ENCODE data around the gene SRGN. TPM values are rescaled to one million over a fixed set of nuclear protein-coding genes. Genes with fewer than 3 reads are reported as not detected.

Gene SRGN
- total and polyA plus RNA-seq, 2 of the 8 experiments (the other 6 are each of a cell fraction or from before 2014, with no cell fraction given) = 0.06 TPM; not detected in 1

DNA sequence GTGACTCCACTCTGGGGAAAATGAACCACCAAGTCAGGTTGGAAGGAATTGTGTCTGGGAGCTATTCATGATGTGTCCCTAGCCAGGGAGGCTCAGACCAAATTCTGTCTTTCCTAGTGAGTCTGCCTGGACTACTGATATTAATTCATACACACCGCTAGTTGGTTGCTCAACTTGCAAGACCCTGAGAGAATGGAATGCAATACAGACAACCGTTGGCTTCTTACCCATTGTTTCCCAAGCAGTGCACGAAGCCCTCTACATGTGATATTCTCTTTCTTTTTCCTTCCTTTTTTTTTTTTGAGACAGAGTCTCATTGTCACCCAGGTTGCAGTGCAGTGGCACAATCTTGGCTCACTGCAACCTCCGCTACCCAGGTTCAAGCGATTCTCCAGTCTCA lies 19.4 kb upstream of the SRGN start (continued):
- TF ChIP-seq, protein P1, sequence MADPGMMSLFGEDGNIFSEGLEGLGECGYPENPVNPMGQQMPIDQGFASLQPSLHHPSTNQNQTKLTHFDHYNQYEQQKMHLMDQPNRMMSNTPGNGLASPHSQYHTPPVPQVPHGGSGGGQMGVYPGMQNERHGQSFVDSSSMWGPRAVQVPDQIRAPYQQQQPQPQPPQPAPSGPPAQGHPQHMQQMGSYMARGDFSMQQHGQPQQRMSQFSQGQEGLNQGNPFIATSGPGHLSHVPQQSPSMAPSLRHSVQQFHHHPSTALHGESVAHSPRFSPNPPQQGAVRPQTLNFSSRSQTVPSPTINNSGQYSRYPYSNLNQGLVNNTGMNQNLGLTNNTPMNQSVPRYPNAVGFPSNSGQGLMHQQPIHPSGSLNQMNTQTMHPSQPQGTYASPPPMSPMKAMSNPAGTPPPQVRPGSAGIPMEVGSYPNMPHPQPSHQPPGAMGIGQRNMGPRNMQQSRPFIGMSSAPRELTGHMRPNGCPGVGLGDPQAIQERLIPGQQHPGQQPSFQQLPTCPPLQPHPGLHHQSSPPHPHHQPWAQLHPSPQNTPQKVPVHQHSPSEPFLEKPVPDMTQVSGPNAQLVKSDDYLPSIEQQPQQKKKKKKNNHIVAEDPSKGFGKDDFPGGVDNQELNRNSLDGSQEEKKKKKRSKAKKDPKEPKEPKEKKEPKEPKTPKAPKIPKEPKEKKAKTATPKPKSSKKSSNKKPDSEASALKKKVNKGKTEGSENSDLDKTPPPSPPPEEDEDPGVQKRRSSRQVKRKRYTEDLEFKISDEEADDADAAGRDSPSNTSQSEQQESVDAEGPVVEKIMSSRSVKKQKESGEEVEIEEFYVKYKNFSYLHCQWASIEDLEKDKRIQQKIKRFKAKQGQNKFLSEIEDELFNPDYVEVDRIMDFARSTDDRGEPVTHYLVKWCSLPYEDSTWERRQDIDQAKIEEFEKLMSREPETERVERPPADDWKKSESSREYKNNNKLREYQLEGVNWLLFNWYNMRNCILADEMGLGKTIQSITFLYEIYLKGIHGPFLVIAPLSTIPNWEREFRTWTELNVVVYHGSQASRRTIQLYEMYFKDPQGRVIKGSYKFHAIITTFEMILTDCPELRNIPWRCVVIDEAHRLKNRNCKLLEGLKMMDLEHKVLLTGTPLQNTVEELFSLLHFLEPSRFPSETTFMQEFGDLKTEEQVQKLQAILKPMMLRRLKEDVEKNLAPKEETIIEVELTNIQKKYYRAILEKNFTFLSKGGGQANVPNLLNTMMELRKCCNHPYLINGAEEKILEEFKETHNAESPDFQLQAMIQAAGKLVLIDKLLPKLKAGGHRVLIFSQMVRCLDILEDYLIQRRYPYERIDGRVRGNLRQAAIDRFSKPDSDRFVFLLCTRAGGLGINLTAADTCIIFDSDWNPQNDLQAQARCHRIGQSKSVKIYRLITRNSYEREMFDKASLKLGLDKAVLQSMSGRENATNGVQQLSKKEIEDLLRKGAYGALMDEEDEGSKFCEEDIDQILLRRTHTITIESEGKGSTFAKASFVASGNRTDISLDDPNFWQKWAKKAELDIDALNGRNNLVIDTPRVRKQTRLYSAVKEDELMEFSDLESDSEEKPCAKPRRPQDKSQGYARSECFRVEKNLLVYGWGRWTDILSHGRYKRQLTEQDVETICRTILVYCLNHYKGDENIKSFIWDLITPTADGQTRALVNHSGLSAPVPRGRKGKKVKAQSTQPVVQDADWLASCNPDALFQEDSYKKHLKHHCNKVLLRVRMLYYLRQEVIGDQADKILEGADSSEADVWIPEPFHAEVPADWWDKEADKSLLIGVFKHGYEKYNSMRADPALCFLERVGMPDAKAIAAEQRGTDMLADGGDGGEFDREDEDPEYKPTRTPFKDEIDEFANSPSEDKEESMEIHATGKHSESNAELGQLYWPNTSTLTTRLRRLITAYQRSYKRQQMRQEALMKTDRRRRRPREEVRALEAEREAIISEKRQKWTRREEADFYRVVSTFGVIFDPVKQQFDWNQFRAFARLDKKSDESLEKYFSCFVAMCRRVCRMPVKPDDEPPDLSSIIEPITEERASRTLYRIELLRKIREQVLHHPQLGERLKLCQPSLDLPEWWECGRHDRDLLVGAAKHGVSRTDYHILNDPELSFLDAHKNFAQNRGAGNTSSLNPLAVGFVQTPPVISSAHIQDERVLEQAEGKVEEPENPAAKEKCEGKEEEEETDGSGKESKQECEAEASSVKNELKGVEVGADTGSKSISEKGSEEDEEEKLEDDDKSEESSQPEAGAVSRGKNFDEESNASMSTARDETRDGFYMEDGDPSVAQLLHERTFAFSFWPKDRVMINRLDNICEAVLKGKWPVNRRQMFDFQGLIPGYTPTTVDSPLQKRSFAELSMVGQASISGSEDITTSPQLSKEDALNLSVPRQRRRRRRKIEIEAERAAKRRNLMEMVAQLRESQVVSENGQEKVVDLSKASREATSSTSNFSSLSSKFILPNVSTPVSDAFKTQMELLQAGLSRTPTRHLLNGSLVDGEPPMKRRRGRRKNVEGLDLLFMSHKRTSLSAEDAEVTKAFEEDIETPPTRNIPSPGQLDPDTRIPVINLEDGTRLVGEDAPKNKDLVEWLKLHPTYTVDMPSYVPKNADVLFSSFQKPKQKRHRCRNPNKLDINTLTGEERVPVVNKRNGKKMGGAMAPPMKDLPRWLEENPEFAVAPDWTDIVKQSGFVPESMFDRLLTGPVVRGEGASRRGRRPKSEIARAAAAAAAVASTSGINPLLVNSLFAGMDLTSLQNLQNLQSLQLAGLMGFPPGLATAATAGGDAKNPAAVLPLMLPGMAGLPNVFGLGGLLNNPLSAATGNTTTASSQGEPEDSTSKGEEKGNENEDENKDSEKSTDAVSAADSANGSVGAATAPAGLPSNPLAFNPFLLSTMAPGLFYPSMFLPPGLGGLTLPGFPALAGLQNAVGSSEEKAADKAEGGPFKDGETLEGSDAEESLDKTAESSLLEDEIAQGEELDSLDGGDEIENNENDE (IDR thresholded peaks at IDR 0.05; ENCODE audit: insufficient replicate concordance, low read length) = no peak
- TF ChIP-seq PHF8 (conservative IDR thresholded peaks at IDR 0.05; ENCODE audit: low read depth, low read length) (no peak), SP4 (IDR thresholded peaks at IDR 0.05; ENCODE audit: low read length) (no peak), BRCA1 (IDR thresholded peaks at IDR 0.05; ENCODE audit: low read depth, low read length) (no peak), ATF2 (IDR thresholded peaks at IDR 0.05; ENCODE audit: low read length) (no peak), POLR2AphosphoS5 (IDR thresholded peaks at IDR 0.05; ENCODE audit: low read depth, low read length) (no peak), RNF2 (IDR thresholded peaks at IDR 0.05; ENCODE audit: borderline replicate concordance, low read depth, low read length, missing control alignments, poor library complexity, severe bottlenecking) (no peak)
